ENCODE data around the gene COL4A3.

COL4A3 gene

DNA sequence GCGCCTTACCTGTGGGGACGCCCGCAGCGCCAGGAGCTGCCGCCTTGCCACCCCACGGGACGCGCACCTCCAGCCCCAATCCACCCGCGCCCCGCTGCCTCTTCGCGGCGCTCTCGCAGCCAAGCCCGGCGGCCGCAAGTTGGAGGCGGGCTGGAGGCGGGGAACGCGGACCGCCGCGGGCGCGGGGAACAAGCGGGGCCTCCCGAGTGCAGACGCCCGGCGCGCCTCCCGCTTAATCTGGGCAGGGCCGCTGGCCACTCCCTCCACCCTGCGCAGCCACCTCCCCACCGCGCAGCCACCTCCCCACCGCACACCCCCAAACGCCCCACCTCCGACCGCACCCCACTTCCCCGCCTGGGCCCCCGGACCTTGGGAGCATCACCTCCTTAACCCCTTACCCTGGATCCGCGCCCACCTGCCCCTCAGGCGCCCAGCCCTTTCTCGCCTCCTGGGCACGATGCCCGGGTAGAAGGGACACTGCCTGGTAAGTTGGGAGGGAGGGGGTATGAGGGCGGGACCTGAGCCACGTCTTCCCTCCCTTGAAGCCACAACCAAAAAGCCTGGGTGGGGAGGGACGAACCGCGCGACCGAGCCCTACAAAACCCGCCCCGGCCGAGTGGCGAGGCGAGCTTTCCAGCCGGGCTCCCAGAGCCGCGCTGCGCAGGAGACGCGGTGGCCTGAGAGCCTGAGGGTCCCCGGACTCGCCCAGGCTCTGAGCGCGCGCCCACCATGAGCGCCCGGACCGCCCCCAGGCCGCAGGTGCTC lies at the start of gene COL4A3, which contains the start of gene COL4A4:
Gene COL4A3 (plus strand): TSS at position 627 of the 765 bp plus-strand sequence. CDS start 103 bp downstream, at position 730.
Gene COL4A4 (minus strand): TSS at position 208 of the 765 bp plus-strand sequence. CDS start 16,722 bp downstream, outside the sequence.
- no peak for DNase-seq (ENCODE audit: low spot score)

DNA sequence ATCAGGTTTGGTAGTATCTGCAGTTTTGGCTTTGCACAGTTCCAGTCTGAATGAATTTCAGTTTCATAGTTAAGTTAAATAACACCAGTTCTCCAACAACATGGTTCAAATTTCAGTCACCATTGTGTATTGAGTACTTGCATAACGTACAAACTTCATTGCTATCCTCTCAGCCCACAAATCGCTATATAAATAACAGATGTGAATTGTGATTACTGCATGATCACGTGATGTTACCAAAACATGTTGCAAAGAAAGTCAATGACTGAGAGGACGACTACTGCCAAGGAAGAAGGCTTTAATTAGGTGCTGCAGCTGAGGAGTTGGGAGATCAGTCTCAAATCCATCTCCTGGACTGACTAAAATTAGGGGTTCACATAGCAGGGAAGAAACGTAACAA lies 48.7 kb upstream of the COL4A3 start:
- no peak for DNase-seq (ENCODE audit: low spot score)

DNA sequence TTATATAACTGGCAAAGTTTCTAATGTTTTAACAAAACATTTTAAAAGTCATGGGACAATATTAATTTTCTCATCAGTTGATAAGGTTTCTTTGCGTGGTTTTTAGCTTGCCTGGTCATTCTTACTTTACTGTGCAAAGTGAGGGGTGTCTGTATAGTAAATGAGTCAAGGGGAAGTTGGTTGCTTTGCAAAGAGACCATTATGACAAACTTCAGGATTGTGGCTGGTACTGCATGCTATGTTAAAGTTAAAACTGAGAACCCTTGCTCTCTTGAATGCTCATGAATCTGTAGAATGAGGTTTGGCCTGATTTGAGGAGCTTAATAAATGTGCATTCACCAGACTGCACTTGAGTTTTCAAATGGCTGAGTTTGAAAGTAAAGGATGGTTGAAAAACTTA lies 47.4 kb upstream of the COL4A3 start:
- DNase-seq (ENCODE audit: low spot score): no peak

DNA sequence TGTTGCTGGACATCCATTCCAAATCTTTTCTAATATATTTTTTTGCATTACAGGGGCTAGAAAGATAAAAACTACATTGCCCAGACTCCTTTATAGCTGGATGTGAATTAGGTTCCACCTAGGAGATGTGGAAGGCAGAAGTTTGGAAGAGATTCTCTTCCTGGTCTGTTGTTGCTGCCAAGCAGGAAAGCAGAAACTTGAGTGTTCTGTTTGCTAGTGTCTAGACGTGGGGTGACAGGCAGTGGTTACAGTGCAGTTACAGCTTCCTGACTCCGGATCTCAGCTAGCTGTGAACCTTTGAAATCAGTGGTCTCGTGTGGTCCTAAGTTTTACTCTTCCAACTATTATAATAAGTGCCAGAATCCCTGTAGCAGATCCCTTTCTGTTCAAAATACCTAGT lies 46.6 kb upstream of the COL4A3 start:
- no peak for DNase-seq (ENCODE audit: low spot score)

DNA sequence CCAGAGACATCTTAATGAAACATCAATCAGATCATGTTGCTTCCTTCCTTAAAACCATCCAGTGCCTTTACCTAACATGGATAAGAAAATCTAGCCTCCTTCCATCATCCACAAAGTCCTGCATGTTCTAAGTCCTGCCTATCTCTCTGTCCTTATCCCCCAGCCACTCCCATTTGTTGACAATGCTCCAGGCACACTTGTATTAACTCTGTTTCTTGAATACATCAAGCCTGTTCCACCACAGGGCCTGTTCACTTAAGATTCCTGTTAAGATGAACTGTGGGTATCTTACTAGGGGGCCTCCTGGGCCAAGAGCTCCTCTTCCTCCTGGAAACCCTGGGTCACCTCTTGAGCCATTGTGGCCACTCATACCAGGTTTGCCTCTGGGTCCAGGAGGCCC lies 46.1 kb upstream of the COL4A3 start:
- DNase-seq (ENCODE audit: low spot score): no peak

DNA sequence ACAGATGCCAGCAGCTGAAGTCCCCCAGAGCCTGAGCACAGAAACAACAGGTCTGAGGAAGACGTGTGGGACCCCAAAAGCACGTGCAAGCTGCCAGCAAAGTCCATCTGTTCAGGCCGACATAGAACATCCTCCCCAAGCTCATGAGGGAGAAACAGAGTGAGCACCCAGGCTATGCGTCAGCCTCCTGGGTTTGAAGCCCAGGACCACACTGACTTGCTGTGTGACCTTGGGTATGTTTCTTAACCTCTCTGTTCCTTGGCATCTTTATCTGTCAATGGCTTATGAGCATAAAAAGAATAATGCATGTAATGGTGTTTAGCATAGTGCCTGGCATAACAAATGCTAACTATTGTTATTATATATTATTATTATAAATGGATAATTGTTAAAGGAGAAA lies 40.7 kb upstream of the COL4A3 start:
- no peak for DNase-seq (ENCODE audit: low spot score)

DNA sequence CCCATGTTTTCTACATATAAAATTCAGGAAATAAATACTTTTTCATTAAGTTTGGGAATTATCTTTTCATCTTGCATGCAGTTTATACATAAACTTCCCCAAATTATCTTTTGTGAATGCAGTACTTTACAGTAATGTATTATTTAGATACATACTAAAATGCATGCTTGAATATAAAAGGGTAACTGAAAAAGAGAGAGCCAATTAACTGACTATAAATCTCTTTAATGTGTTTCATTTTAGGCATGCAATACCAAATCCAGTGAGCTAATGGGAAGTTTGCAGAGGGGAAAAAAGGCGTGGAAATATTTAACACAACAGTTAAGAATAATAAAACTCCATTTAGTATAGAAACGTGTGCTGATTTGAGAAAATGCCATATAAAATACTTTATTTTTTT lies 39.6 kb upstream of the COL4A3 start:
- DNase-seq (ENCODE audit: low spot score): no peak

DNA sequence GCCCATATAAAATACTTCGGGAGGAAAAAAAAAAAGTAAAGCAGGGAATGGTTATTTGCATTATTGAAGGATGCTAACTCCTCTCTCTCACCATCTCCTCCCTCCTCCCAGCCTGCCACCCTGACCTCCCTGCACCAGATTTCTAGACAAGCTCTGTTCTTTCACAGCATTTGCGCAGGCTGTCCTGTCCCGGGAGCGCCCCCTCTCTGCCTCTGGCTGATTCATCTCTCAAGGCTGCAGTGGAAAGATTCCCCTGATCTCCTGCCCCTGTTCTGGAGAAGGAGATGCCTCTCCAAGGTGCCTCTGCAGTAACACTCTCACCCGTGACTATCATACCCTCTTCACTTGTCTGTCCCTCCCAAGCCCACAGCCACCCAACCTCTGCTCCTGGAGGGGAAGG lies 38.9 kb upstream of the COL4A3 start:
- no peak for DNase-seq (ENCODE audit: low spot score)

DNA sequence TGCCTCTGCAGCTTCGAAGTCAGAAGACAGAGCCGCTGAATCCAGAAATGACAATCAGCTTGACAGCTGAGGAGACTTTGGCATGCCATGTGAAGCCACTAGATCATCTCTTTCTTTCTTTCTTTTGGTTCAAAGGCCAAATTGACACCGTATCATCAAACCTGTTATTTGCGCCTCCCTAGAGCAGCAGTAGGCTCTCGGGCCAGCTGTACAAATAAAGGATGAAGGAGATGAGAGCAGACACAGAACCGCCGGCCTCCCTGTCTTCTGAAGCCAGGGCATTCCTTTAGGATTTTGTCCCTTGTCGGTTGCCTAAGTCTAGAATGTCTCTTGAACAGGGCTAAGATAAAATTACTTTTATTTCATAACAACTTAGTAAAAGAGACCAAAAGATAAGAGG lies 37.2 kb upstream of the COL4A3 start:
- DNase-seq (ENCODE audit: low spot score): no peak

DNA sequence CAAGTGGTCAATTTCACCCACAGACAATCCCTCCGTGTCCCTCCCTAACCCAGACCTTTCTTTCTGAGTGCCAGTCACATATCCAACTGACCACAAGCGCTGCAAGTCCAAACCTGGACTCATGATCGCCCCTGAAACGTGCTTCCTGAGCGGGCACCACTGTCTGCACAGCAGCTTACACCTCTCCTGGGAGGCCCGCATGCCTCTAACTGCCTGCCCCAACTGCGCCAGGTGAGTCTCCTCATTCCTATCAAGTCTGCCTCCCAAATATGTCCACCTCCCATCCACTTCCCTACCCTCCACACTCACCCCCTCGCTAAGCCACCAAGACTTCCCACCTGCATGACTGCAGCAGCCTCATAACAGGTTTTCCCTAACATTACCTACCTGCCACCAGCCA lies 33.8 kb upstream of the COL4A3 start:
- no peak for DNase-seq (ENCODE audit: low spot score)

DNA sequence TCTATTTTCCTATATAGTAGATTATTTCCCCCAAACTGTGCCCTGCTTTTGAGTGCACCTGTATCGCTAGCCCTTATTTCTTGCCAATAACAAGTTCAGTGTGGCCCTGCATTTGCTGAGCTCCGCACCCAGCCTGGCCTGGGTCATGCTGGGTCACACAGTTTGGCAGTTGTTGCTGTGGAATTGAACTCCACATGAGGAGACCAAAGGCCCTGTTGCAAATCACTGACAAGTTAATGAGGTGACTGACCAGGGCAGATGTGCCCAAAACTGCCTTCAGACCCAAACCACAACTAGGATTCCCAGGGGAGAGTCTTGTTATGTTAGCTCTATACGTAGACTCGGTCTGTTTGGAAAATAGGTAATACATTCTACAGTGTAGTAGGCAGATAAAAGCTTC lies 31.4 kb upstream of the COL4A3 start:
- DNase-seq (ENCODE audit: low spot score): no peak

DNA sequence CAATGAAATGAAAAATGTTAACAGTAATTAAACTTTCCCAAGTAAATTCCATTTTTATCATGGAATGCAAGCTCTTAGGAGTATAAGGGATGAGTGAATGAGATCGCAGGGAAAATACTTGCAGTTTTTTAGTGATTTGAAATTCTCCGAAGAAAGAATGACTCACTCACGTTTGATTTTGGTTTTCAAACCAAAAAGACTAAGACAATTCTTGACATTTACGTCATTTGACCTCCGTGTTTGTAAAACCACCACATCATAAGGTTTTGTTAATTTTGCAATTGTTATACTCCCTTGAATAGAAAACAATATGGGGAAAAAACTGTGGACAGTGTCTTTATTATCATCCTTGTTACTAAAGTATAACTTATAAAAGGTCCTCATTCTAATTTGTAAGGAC lies 29.8 kb upstream of the COL4A3 start:
- DNase-seq (ENCODE audit: low spot score): no peak

DNA sequence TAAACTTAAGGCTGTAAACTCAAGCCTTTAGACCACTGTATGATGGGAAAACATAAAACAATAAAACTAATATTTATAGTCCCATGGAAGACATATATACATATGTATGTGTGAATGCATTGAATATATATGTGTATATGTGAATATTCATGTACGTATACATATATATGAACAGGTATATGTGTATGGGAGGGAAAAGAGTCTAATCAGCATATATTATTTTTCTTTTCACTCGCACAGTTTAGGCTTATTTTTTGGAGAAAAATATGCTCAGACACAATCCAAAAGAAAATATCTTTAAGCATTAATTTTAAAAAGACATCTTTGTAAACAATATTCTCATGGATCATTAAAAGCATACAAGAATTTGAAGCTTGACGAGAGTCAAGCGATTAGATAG lies 23.1 kb upstream of the COL4A3 start:
- no peak for DNase-seq (ENCODE audit: low spot score)

DNA sequence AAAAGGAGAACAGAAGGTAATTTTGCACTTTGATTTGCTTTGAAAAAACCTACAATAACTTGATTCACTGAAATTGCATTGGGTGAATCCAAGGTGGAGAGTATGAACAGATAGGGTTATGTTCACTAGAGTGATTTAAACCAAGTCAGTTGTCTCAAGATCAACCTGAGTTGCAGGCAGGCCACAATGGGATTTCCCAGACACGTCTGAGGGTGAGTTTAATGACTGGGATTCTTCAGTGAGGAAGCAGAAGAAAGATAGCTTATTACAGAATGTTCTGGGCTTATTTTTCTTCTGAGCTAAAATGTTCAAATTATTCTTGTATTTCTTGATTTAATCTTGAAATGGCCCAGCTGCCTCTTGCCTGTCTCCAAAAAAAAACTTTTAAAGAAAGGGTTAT lies 20.5 kb upstream of the COL4A3 start:
- no peak for DNase-seq (ENCODE audit: low spot score)

DNA sequence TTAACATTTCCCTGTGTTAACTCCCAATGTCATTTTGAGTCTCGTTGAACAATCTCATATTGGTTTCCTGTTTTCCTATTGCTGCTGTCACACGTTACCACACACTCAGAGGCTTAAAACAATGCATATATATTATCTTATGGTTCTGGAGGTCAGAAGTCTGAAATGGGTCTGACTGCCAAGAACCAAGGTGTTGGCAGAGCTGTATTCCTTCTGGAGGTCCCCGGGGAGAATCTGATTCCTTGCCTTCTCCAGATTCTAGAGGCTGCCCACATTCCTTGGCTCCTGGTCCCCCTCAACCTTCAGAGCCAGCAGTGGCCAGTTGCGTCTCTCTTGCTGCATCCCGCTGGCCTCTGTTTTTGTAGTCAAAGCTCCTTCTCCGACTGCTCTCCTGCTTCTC lies 18.0 kb upstream of the COL4A3 start:
- DNase-seq (ENCODE audit: low spot score): no peak

DNA sequence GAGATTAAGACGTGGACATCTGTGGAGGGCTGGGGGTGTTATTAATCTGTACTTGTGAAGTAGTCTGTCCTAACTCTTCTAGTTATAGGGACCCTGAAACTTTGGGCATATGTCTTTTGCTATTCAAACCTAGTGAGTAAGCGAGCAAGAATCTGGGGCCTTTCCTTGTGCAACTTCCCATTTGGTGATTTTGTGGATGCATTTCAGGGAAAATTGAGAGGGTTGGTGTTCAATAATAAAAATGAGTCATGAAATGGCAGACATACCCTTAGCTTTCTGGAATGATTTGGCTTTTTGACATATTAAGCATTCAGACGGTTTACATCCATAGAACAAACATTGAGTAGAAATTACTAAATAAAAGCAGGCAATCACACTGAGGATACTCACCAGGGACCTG lies 17.4 kb upstream of the COL4A3 start:
- no peak for DNase-seq (ENCODE audit: low spot score)

DNA sequence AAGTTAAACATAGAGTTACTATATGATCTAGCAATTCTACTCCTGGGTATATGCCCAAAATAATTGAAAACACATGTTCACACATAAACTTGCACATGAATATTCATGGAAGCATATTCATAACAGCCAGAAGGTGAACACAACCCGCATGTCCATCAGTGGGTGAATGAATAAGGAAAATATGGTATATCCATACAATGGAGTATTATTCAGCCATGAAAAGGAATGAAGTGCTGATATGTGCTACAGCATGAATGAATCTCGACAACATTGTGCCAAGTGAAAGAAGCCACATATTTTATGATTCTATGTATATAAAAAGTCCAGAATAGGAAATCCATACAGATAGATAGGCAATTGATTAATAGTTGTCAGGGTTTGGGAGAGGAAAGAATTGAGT lies 16.3 kb upstream of the COL4A3 start:
- DNase-seq (ENCODE audit: low spot score): no peak

DNA sequence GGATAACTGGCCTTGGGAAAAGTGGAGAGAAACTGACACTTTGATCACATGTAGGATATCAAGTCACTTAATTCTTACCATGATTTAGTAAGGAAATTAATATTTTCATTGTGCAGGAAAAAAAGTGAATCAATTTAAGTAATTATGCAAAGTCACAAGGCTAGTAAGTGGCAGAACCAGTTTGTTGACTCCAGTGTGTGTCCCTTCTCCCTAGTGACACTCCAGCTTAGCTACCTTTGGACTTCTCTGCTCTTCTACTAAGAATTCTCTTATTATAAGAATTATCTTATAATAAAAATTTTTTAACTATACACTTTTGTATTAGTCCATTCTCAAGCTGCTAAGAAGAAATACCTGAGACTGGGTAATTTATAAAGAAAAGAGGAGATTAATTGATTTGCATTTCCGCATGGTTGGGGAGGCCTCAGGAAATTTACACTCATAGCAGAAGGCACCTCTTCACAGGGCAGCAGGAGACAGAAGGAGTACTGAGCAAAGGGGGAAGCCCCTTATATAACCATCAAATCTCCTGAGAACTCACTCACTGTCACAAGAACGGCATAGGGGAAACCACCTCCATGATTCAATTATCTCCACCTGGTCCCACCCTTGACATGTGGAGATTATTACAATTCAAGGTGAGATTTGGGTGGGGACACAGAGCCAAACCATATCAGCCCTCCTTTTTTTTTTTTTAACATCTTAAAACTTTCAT lies 14.0 kb upstream of the COL4A3 start:
- no peak for DNase-seq (ENCODE audit: low spot score)

DNA sequence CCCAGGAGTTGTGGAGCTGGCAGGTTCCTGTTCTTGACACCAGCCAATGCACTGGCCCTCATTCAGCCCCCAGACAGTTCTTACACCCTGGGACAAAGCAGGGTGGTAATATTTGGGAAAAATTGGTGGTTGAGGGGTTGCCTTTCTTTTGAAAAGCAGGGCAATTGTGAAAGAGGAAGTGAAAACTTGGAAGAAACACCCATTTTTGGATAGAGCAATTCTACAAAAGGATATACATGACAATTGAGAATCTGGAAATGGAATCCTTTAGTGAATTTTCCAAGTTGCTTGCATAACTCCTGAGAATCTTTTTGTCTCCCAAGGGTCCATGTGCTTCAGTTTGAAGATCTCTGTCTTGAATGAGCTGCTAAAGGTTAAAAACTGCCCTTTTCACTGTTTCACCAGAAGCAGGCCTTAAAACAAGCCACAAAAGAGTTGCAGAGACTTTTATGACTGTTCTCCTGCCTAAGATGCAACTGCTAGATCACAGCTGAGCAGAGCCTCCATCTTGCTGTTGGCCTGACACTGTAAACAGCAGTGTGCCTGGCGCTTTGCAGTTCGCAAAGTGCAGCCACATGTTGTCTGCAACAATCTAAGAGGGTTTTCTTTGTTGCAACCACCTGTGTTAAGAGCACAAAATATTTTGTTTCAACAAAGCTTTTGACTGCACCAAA lies 12.2 kb upstream of the COL4A3 start:
- DNase-seq (ENCODE audit: low spot score): no peak

DNA sequence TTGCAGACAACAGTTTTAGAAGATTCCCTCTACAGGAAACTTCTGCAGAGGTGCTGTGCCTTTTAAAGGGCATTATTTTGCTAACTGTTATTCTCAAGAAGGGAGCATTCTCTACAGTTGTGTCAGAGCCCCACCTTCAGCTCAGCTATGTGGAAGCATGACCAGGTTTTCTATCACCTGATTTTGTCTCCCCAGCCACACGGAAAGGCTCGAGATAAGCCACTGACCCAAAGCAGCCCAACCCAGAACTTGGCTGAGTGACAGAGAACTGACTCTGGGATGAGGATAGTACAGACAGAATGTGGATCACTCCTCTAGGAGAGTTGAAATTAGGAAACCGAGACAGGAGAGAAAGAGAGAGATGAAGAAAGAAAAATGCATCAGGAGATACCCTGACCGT lies 11.1 kb upstream of the COL4A3 start:
- no peak for DNase-seq (ENCODE audit: low spot score)

DNA sequence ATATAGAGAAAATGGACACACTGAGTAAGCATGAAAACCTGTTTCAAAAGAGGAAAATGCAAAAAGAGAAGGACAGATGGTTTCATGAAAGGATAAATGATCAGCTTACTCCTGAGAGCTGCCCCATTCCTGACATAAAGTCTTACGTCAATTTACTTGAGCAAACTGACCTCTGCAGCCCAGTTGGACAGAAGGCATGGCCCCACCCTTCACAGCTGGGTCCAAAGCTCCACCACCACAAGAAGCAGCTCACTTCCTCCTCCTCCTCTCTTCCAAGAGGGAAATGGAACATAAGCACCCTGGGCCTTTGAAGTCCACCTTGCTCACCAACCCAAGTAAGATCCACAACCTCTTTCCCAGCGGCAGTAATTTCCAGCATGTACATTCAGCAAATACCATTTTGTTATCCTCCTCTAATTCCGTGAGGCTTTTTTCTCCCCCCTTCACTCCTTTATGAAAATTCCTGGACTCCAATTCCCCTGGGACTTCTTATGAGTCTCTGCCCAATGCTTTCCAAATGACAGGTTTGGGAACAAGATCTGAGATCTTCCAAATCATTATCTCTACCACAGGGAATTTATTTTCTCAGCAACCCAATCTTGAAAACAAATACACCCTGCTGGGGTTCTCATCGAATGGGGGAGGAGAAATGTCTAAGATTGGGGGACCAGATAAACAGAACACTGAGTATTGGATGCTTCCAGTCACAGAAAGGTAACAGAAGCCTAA lies 10.5 kb upstream of the COL4A3 start:
- no peak for DNase-seq (ENCODE audit: low spot score)

DNA sequence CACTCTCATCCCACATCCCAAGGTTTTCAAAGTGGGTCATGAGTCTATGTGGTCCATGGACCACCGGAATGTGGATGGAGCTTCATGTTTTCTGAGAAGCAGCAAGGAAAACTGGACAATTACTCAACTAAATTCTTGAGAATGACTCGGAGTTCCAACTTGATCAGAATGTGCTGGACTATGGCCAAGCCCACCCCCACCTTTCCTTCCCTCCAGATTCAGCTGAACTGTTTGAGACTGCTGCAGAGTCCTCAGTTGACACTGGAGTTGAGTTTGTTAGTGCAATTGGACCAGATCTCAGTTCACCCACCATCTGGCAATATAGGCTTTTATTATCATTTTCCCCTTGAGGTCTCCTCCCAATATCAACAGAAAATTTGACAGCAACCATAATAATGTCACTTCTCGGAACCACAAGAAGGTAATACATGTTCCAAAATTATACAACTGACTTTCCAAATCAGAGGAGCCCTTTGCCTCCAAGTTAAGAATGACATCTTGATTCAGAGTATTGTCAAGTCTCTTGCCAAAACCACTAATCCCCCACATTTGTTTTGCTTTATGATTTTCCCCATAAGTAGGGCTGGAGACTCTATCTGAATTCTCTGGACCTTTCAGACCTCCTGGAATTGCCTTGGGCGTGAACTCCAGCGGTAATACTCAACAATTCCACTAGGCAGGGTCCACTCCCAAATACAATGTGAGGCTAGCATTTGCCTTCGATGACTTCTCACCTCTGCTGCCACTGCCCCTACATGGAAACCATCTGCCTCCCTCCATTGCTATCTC lies 9.2 kb upstream of the COL4A3 start:
- no peak for DNase-seq (ENCODE audit: low spot score)
